Aorta (tissue), 5 donors: ENCODE results near the gene PIH1D2. TPM values are rescaled to one million over a fixed set of nuclear protein-coding genes. Genes with fewer than 3 reads are reported as not detected.

Experiments
- ATAC-seq: fragments of 200-7000 bp; cut with Tn5 transposase; one replicate; pipeline ENCODE4 v1.9.1; 2022; ENCODE audit warnings: moderate library complexity; ENCODE audit not compliant: low FRiP score
- DNase-seq, 2 donors: peaks; one replicate each; pipeline ENCODE4 v3.0.0-alpha.2; 2020
- H3K27ac ChIP-seq, 2 donors: one replicate each; pipeline ENCODE4 v1.5.1; 2013; ENCODE audit warnings: low read length in 2 of 2, mild to moderate bottlenecking in 2 of 2, moderate library complexity in 2 of 2, control low read depth in 1 of 2, inconsistent platforms in 1 of 2, low read depth in 1 of 2
- H3K27me3 ChIP-seq, 2 donors: one replicate each; pipeline ENCODE4 v1.6.1; 2013; ENCODE audit warnings: control low read depth in 1 of 2, low read length in 1 of 2, mild to moderate bottlenecking in 1 of 2, moderate library complexity in 1 of 2; ENCODE audit not compliant: insufficient read depth in 2 of 2, control insufficient read depth in 1 of 2
- H3K36me3 ChIP-seq, 2 donors: one replicate each; pipeline ENCODE4 v1.6.1; 2013; ENCODE audit warnings: control low read depth in 1 of 2, low read length in 1 of 2, mild to moderate bottlenecking in 1 of 2; ENCODE audit not compliant: insufficient read depth in 2 of 2, control insufficient read depth in 1 of 2
- H3K4me1 ChIP-seq, 2 donors: one replicate each; pipeline ENCODE4 v1.6.1; 2013; ENCODE audit warnings: low read length in 2 of 2, control low read depth in 1 of 2, mild to moderate bottlenecking in 1 of 2, moderate library complexity in 1 of 2; ENCODE audit not compliant: insufficient read depth in 2 of 2, control insufficient read depth in 1 of 2
- H3K4me3 ChIP-seq, 2 donors: one replicate each; pipeline ENCODE4 v1.5.1; 2013; ENCODE audit warnings: low read length in 2 of 2, control low read depth in 1 of 2, mild to moderate bottlenecking in 1 of 2
- H3K9me3 ChIP-seq: one replicate; pipeline ENCODE4 v1.6.1; 2013; ENCODE audit warnings: mild to moderate bottlenecking, low read length; ENCODE audit not compliant: control insufficient read depth
- WGBS, 2 donors: extraction: QIAGEN DNeasy Blood & Tissue Kit; methylation state at CpG; one replicate each; pipeline ENCODE4 v1.1.7; 2013; 5-methylcytosine and 5-hydroxymethylcytosine counted together
- intact Hi-C, 2 donors: fragments of 100-400 bp; cut with DNase I; formaldehyde crosslinking; loops; one replicate each; pipeline versions ENCODE4 v1.14.2 to v1.15.0; 2022
- polyA plus RNA-seq, 2 donors: library from polyadenylated mRNA; stranded (reverse); fragments of 200-250 nt; gene quantifications; one replicate each; pipeline ENCODE4 v1.2.3, GENCODE V29; 2013
- total RNA-seq, 2 donors: library from RNA; stranded (reverse); fragmentation: NEBNext Ultra II Directional; extraction: Animal tissue kit (Norgen Biotek cat#: 25700); gene quantifications; one replicate each; pipeline ENCODE4 v1.2.1, GENCODE V29; 2021
- donor health status: healthy with polysubstance abuse.
- donor health status: Bipolar disorder and iron deficiency.
- donor health status: DM: no; HTN: no; CAD: no.
- donor health status: DM: no; HTN: no; CAD: no.
- donor health status: DM: yes; HTN: yes; CAD: no.

PIH1D2 gene
- total and polyA plus RNA-seq, 4 donors, result 0.49 to 10.3 (median 1.2) TPM

- DNase-seq (peak; percentile 89 to 95), ATAC-seq (peak; percentile 96)
- 0 to 1% methylated on average over 70 to 71 of the region's 71 CpGs for WGBS, 2 donors
- H3K27ac ChIP-seq, result peak within 1 kb of the TSS; percentile 18 to 69
- intact Hi-C loops, result no loop called here
- H3K36me3 ChIP-seq, result peaks cover 2 to 4% of the 10 kb centered on the region in 2 donors
- peak within 1 kb of the TSS; percentile 53 to 57 for H3K4me3 ChIP-seq
- no peaks in the 10 kb centered on the region for H3K9me3 ChIP-seq
- no peaks in the 10 kb centered on the region for H3K4me1 ChIP-seq
- H3K27me3 ChIP-seq, result no peaks in the 10 kb centered on the region
Observed at GRCh38 chr11:112024773-112025678, 48.8 kb downstream of the PIH1D2 start, which contains the start of gene DLAT. Gene DLAT, plus strand, starts transcription at chr11:112025408. Its CDS starts 65 bp downstream, at chr11:112025473.

GRCh38 chr11:112024178-112024772 is 49.5 kb downstream of the PIH1D2 start:
- Histone ChIP-seq H3K36me3 (peaks cover 2 to 6% of the 10 kb centered on the region in 2 donors), H3K4me3 (peak overlapping the region; percentile 53 to 57), H3K27me3 (no peaks in the 10 kb centered on the region), H3K27ac (peak overlapping the region; percentile 18 to 69), H3K4me1 (no peaks in the 10 kb centered on the region), H3K9me3 (no peaks in the 10 kb centered on the region)
- DNase-seq (no peak), ATAC-seq (no peak)
- WGBS, 2 donors, result 18 to 20% methylated on average over 10 of the region's 10 CpGs
- intact Hi-C loops, result no loop called here

GRCh38 chr11:112023104-112023503 is 50.7 kb downstream of the PIH1D2 start:
- intact Hi-C loops, result no loop called here
- H3K36me3 ChIP-seq, result peaks cover 0 to 7% of the 10 kb centered on the region in 2 donors
- ATAC-seq (no peak), DNase-seq (no peak)
- H3K4me3 ChIP-seq, result no peak overlapping the region
- no peaks in the 10 kb centered on the region for H3K27me3 ChIP-seq
- no peaks in the 10 kb centered on the region for H3K9me3 ChIP-seq
- no peaks in the 10 kb centered on the region for H3K4me1 ChIP-seq
- no peak overlapping the region for H3K27ac ChIP-seq
- 80 to 84% methylated on average over 3 of the region's 3 CpGs for WGBS, 2 donors

- Histone ChIP-seq H3K27ac (peak overlapping the region in 1 of 2 donors; percentile 43), H3K27me3 (no peaks in the 10 kb centered on the region), H3K4me1 (no peaks in the 10 kb centered on the region), H3K9me3 (no peaks in the 10 kb centered on the region), H3K36me3 (peaks cover 0 to 7% of the 10 kb centered on the region in 2 donors), H3K4me3 (no peak overlapping the region)
- no peak for ATAC-seq
- DNase-seq, result no peak
- intact Hi-C loops, result no loop called here
- 80 to 81% methylated on average over 5 of the region's 5 CpGs for WGBS, 2 donors
Observed at GRCh38 chr11:112019066-112019465, 54.8 kb downstream of the PIH1D2 start.

Other genes with a start within 250 kb of the PIH1D2 start
- gene ALG9, start 202.4 kb downstream of the PIH1D2 start, total RNA-seq, result 10 to 100 TPM; 25.1 to 27.8 TPM
- gene ALG9, start 202.4 kb downstream of the PIH1D2 start, polyA plus RNA-seq, result 10 to 100 TPM in 1 of 2 donors, 1 to 10 TPM in 1; 6.4 to 31.0 TPM
- gene FDXACB1, start 194.9 kb downstream of the PIH1D2 start, total RNA-seq, result 1 to 10 TPM; 1.4 to 1.9 TPM
- 1 to 10 TPM in 1 of 2 donors, under 1 TPM in 1; 0.95 to 1.0 TPM for gene FDXACB1, start 194.9 kb downstream of the PIH1D2 start, polyA plus RNA-seq
- gene CFAP68, start 194.5 kb downstream of the PIH1D2 start, total RNA-seq, result 10 to 100 TPM in 1 of 2 donors, 1 to 10 TPM in 1; 6.6 to 15.2 TPM
- 10 to 100 TPM; 11.5 to 22.0 TPM for gene CFAP68, start 194.5 kb downstream of the PIH1D2 start, polyA plus RNA-seq
- gene CRYAB, start 162.2 kb downstream of the PIH1D2 start, total RNA-seq, result 1,000 to 10,000 TPM in 1 of 2 donors, 100 to 1,000 TPM in 1; 323 to 2,347 TPM
- 100 to 1,000 TPM; 483 to 702 TPM for gene CRYAB, start 162.2 kb downstream of the PIH1D2 start, polyA plus RNA-seq
- gene HSPB2, start 161.3 kb downstream of the PIH1D2 start, total RNA-seq, result 10 to 100 TPM; 18.1 to 24.8 TPM
- gene HSPB2, start 161.3 kb downstream of the PIH1D2 start, polyA plus RNA-seq, result 10 to 100 TPM; 13.8 to 60.2 TPM
- 1 to 10 TPM; 2.7 to 5.2 TPM for gene C11orf52, start 155.1 kb downstream of the PIH1D2 start, total RNA-seq
- 1 to 10 TPM; 5.3 to 5.6 TPM for gene C11orf52, start 155.1 kb downstream of the PIH1D2 start, polyA plus RNA-seq
- gene DIXDC1, start 136.7 kb downstream of the PIH1D2 start, total RNA-seq, result 10 to 100 TPM; 54.4 to 61.8 TPM
- gene DIXDC1, start 136.7 kb downstream of the PIH1D2 start, polyA plus RNA-seq, result 10 to 100 TPM; 29.8 to 33.0 TPM
- 10 to 100 TPM; 20.7 to 20.8 TPM for gene DLAT, start 48.6 kb downstream of the PIH1D2 start, total RNA-seq
- gene DLAT, start 48.6 kb downstream of the PIH1D2 start, polyA plus RNA-seq, result 10 to 100 TPM; 11.9 to 12.8 TPM
- 10 to 100 TPM; 14.7 to 16.3 TPM for gene NKAPD1, start 282 bp upstream of the PIH1D2 start, total RNA-seq
- 10 to 100 TPM; 14.4 to 19.7 TPM for gene NKAPD1, start 282 bp upstream of the PIH1D2 start, polyA plus RNA-seq
- 10 to 100 TPM; 30.4 to 31.9 TPM for gene TIMM8B, start 12.7 kb upstream of the PIH1D2 start, total RNA-seq
- 100 to 1,000 TPM in 1 of 2 donors, 10 to 100 TPM in 1; 45.4 to 131 TPM for gene TIMM8B, start 12.7 kb upstream of the PIH1D2 start, polyA plus RNA-seq
- 10 to 100 TPM; 58.4 to 65.2 TPM for gene SDHD, start 12.9 kb upstream of the PIH1D2 start, total RNA-seq
- gene SDHD, start 12.9 kb upstream of the PIH1D2 start, polyA plus RNA-seq, result 100 to 1,000 TPM in 1 of 2 donors, 10 to 100 TPM in 1; 96.3 to 157 TPM
- 10 to 100 TPM; 11.1 to 17.1 TPM for gene IL18, start 90.1 kb upstream of the PIH1D2 start, total RNA-seq
- 10 to 100 TPM in 1 of 2 donors, 1 to 10 TPM in 1; 4.1 to 29.8 TPM for gene IL18, start 90.1 kb upstream of the PIH1D2 start, polyA plus RNA-seq
- under 1 TPM; 0.57 to 0.97 TPM for gene TEX12, start 93.4 kb upstream of the PIH1D2 start, total RNA-seq
- gene TEX12, start 93.4 kb upstream of the PIH1D2 start, polyA plus RNA-seq, result not detected
- gene BCO2, start 101.5 kb upstream of the PIH1D2 start, total RNA-seq, result 1 to 10 TPM; 6.1 to 9.1 TPM
- 10 to 100 TPM in 1 of 2 donors, 1 to 10 TPM in 1; 1.1 to 13.0 TPM for gene BCO2, start 101.5 kb upstream of the PIH1D2 start, polyA plus RNA-seq
- gene PTS, start 152.4 kb upstream of the PIH1D2 start, total RNA-seq, result 10 to 100 TPM; 36.5 to 48.3 TPM
- gene PTS, start 152.4 kb upstream of the PIH1D2 start, polyA plus RNA-seq, result 10 to 100 TPM; 42.0 to 61.2 TPM
- gene PLET1, start 186.8 kb upstream of the PIH1D2 start, total RNA-seq, result not detected
- gene PLET1, start 186.8 kb upstream of the PIH1D2 start, polyA plus RNA-seq, result not detected